K562 (cell line): ENCODE measurements around the gene TMSB15B. TPM values are rescaled to one million over a fixed set of nuclear protein-coding genes. Genes with fewer than 3 reads are reported as not detected.

Experiments
- ATAC-seq: fragments of 200-7000 bp; cut with Tn5 transposase; 3 replicates; pipeline ENCODE4 v1.9.1; 2020; ENCODE audit warnings: moderate library complexity
- BruUV-seq: library from RNA; stranded (reverse); fragments of 400-500 nt; replicated peaks from 2 replicates; lab custom pipeline; 2021; lab: Mats Ljungman, UMichigan
- CTCF ChIA-PET: fragments of 300-600 bp; formaldehyde crosslinking; extraction: SDS; loops from one replicate; lab custom pipeline; 2021; ENCODE audit warnings: low intra/inter-chr PET ratio; lab: Yijun Ruan, JAX
- POLR2A ChIA-PET: fragments of 300-600, 350-650 bp; sonication (Branson Sonifier 250); formaldehyde crosslinking; extraction: SDS; loops from one replicate; lab custom pipeline; 2021; ENCODE audit warnings: antibody characterized with exemption, inconsistent platforms; lab: Yijun Ruan, JAX
- DNase-seq, 4 experiments: peaks; one replicate each; pipeline versions ENCODE4 v3.0.0 to v3.0.0-alpha.2; 2011 to 2018; ENCODE audit warnings: low spot score in 3 of 4, mixed read lengths in 3 of 4; ENCODE audit errors: extremely low read depth in 1 of 4
- FAIRE-seq: peaks from 2 replicates; lab custom pipeline; 2011; peaks lifted over from hg19 to GRCh38; lab: Jason Lieb, UNC
- H2AFZ ChIP-seq: 2 replicates; pipeline ENCODE4 v1.6.0; 2011; ENCODE audit warnings: low read depth, low read length, control low read depth, inconsistent platforms
- H3K27ac ChIP-seq: fragments of 200-600 bp; 3 replicates; pipeline ENCODE4 v1.8.0; 2011; ENCODE audit warnings: low read depth, mild to moderate bottlenecking, control low read depth, inconsistent platforms, low read length, moderate library complexity, mixed read lengths; ENCODE audit errors: extremely low read depth
- H3K27me3 ChIP-seq, 2 experiments: fragments of 300-600 bp in 1 of 2; 2 replicates in 1 of 2; 3 replicates in 1 of 2; pipeline versions ENCODE4 v1.6.0 to v1.8.0; 2011; ENCODE audit warnings: inconsistent platforms in 2 of 2, low read length in 2 of 2, mild to moderate bottlenecking in 1 of 2, mixed read lengths in 1 of 2, moderate library complexity in 1 of 2; ENCODE audit not compliant: control insufficient read depth in 2 of 2, insufficient read depth in 2 of 2
- H3K36me3 ChIP-seq: fragments of 300-600 bp; 3 replicates; pipeline ENCODE4 v1.8.0; 2011; ENCODE audit warnings: mild to moderate bottlenecking, low read length, inconsistent platforms; ENCODE audit not compliant: control insufficient read depth, insufficient read depth
- H3K4me1 ChIP-seq, 2 experiments: fragments of 200-600 bp in 1 of 2; replicated peaks in 1 of 2; 2 replicates in 1 of 2; 3 replicates in 1 of 2; pipeline versions ENCODE4 v1.5.1 to v1.8.0; 2011; ENCODE audit warnings: inconsistent platforms in 2 of 2, low read length in 2 of 2, mild to moderate bottlenecking in 1 of 2, mixed read lengths in 1 of 2, moderate library complexity in 1 of 2; ENCODE audit not compliant: control insufficient read depth in 2 of 2, insufficient read depth in 2 of 2
- H3K4me2 ChIP-seq: 2 replicates; pipeline ENCODE4 v1.6.1; 2011; ENCODE audit warnings: low read length, control low read depth, inconsistent platforms, mixed read lengths; ENCODE audit not compliant: insufficient read depth
- H3K4me3 ChIP-seq: fragments of 200-600 bp; sonication (generic), shearing (Covaris generic); 2 replicates; pipeline ENCODE4 v1.5.1; 2016; ENCODE audit warnings: control low read depth, inconsistent platforms
- H3K79me2 ChIP-seq: fragments of 200-600 bp; 3 replicates; pipeline ENCODE4 v1.8.0; 2011; ENCODE audit warnings: low read length, inconsistent platforms; ENCODE audit not compliant: control insufficient read depth, insufficient read depth
- H3K9ac ChIP-seq, 2 experiments: 2 replicates each; pipeline versions ENCODE4 v1.6.0 to v1.6.1; 2011; ENCODE audit warnings: low read depth in 2 of 2, low read length in 2 of 2, control low read depth in 1 of 2, inconsistent platforms in 1 of 2, mild to moderate bottlenecking in 1 of 2, mixed read lengths in 1 of 2; ENCODE audit not compliant: insufficient read depth in 1 of 2
- H3K9me1 ChIP-seq: one replicate; pipeline ENCODE4 v1.6.0; 2011; ENCODE audit warnings: inconsistent platforms, mild to moderate bottlenecking, low read length, moderate library complexity; ENCODE audit not compliant: control insufficient read depth, insufficient read depth
- H3K9me3 ChIP-seq: replicated peaks from 2 replicates; pipeline ENCODE4 v1.5.1; 2011; ENCODE audit warnings: low read depth, low read length, inconsistent platforms; ENCODE audit not compliant: control insufficient read depth, insufficient read depth
- H4K20me1 ChIP-seq: replicated peaks from 2 replicates; pipeline ENCODE4 v1.6.1; 2011; ENCODE audit warnings: low read length, inconsistent platforms, mixed read lengths; ENCODE audit not compliant: control insufficient read depth, insufficient read depth
- ARID1B ChIP-seq: fragments of 450-650 bp; IDR thresholded peaks from 2 replicates; pipeline ENCODE4 v1.6.1; 2016; ENCODE audit warnings: antibody characterized with exemption, mild to moderate bottlenecking, inconsistent platforms
- CBFA2T3 ChIP-seq: fragments of 450-650 bp; IDR thresholded peaks from 2 replicates; pipeline ENCODE4 v1.6.1; 2017
- GTF2E2 ChIP-seq: fragments of 200-800 bp; sonication (Bioruptor generic); IDR thresholded peaks from 2 replicates; pipeline ENCODE4 v1.6.1; 2016; ENCODE audit warnings: missing genetic modification characterization, missing compliant biosample characterization
- PATZ1 ChIP-seq: fragments of 250-450 bp; sonication (Bioruptor Pico); IDR thresholded peaks from 2 replicates; pipeline ENCODE4 v1.5.0; 2020; ENCODE audit warnings: mild to moderate bottlenecking, borderline replicate concordance
- PPARD ChIP-seq: fragments of 250-450 bp; sonication (Bioruptor Pico); IDR thresholded peaks from 2 replicates; pipeline ENCODE4 v1.8.0; 2022; ENCODE audit warnings: inconsistent platforms, mild to moderate bottlenecking, moderate library complexity
- PRDM10 ChIP-seq: fragments of 450-650 bp; IDR thresholded peaks from 2 replicates; pipeline ENCODE4 v1.6.1; 2018; ENCODE audit not compliant: partially characterized antibody
- SNIP1 ChIP-seq: fragments of 450-650 bp; IDR thresholded peaks from 2 replicates; pipeline ENCODE4 v1.7.1; 2017; ENCODE audit warnings: low read depth, mild to moderate bottlenecking
- SRF ChIP-seq, 2 experiments: fragments of 250-450, 450-650 bp in 1 of 2; sonication (Bioruptor Pico) in 1 of 2; sonication (generic) in 1 of 2; formaldehyde crosslinking; IDR thresholded peaks; 2 replicates each; pipeline versions ENCODE4 v1.5.0 to v1.5.1; 2020 to 2022; ENCODE audit warnings: mild to moderate bottlenecking in 1 of 2, missing genetic modification reagents in 1 of 2
- XRCC3 ChIP-seq: fragments of 450-650 bp; IDR thresholded peaks from 2 replicates; pipeline ENCODE4 v1.6.1; 2017; ENCODE audit warnings: mild to moderate bottlenecking, moderate library complexity
- ZBTB9 ChIP-seq: fragments of 450-650 bp; formaldehyde crosslinking; IDR thresholded peaks from 2 replicates; pipeline ENCODE4 v1.4.0; 2020; ENCODE audit warnings: mild to moderate bottlenecking, moderate library complexity
- ZNF280A ChIP-seq: fragments of 450-650 bp; IDR thresholded peaks from 2 replicates; pipeline ENCODE4 v1.6.1; 2018; ENCODE audit warnings: mild to moderate bottlenecking, low read depth; ENCODE audit not compliant: partially characterized antibody
- ZNF3 ChIP-seq: fragments of 250-450 bp; sonication (Bioruptor Pico); IDR thresholded peaks from 2 replicates; pipeline ENCODE4 v1.5.0; 2021; ENCODE audit warnings: mild to moderate bottlenecking, moderate library complexity
- ZNF431 ChIP-seq: sonication (generic); formaldehyde crosslinking; IDR thresholded peaks from 2 replicates; pipeline ENCODE4 v1.8.0; 2022; ENCODE audit warnings: mild to moderate bottlenecking, missing genetic modification reagents
- ZNF507 ChIP-seq: conservative IDR thresholded peaks from 2 replicates; pipeline ENCODE4 v1.6.1; 2017; ENCODE audit warnings: missing genetic modification characterization, missing compliant biosample characterization
- ZZZ3 ChIP-seq: fragments of 450-650 bp; IDR thresholded peaks from 2 replicates; pipeline ENCODE4 v1.6.1; 2016; ENCODE audit warnings: antibody characterized with exemption, mild to moderate bottlenecking, moderate library complexity
- WGBS: fragments of 100-300 bp; shearing (Covaris generic); methylation state at CpG from one replicate; pipeline ENCODE4 v1.1.6; 2016; ENCODE audit warnings: low coverage, mixed read lengths; ENCODE audit not compliant: insufficient coverage; ENCODE audit errors: missing lambda C conversion rate; 5-methylcytosine and 5-hydroxymethylcytosine counted together
- in situ Hi-C: fragments of 300-500 bp; cut with MboI; formaldehyde crosslinking; loops from 4 replicates; pipeline ENCODE4 v1.15.0; 2018; ENCODE audit warnings: inconsistent platforms, mixed read lengths
- intact Hi-C: fragments of 100-400 bp; cut with micrococcal nuclease; formaldehyde crosslinking; loops from 2 replicates; pipeline ENCODE4 v1.14.2; 2022
- polyA plus RNA-seq, 8 experiments: library from polyadenylated mRNA; depleted of rRNA in 4 of 8; stranded (reverse) in 5 of 8; unstranded in 3 of 8; fragments of >200 nt; fragmentation: Nextera tagmentation in 2 of 8; fragmentation: Illumina TruSeq in 1 of 8; extraction: Ambion mirVana in 2 of 8; extraction: Trizol in 1 of 8; gene quantifications; 2 replicates each; pipeline versions ENCODE4 v1.2.1 to v1.2.3, GENCODE V29; 2011 to 2014; ENCODE audit warnings: inconsistent platforms in 1 of 8, missing spikeins in 1 of 8
- total RNA-seq, 7 experiments: library from RNA; depleted of rRNA in 6 of 7; stranded (reverse); fragments of >200 nt in 6 of 7; fragmentation: Illumina TruSeq in 2 of 7; extraction: Trizol in 2 of 7; gene quantifications; 2 replicates each; pipeline versions ENCODE4 v1.2.1 to v1.2.3, GENCODE V29; 2011 to 2021; ENCODE audit warnings: low replicate concordance in 1 of 7

Gene TMSB15B
- total and polyA plus RNA-seq, 9 of the 15 experiments (the other 6 are each of a cell fraction or from before 2014, with no cell fraction given), result 0.05 to 0.77 (median 0.32) TPM; not detected in 4

- TF ChIP-seq PPARD (CRISPR knock-in tag) (no peak), ZNF507 (tag) (no peak), SRF (CRISPR knock-in tag; IDR thresholded peaks at IDR 0.05) (no peak), GTF2E2 (tag) (no peak), PATZ1 (CRISPR knock-in tag) (no peak), ZBTB9 (CRISPR knock-in tag) (no peak), ZNF3 (CRISPR knock-in tag) (no peak), ARID1B (no peak), XRCC3 (no peak), PRDM10 (no peak), ZNF280A (no peak), SNIP1 (no peak), CBFA2T3 (no peak), ZNF431 (no peak), ZZZ3 (no peak)
- no peaks in the 10 kb centered on the region for H4K20me1 ChIP-seq
- no peaks in the 10 kb centered on the region for H3K79me2 ChIP-seq
- no peak overlapping the region for H3K4me2 ChIP-seq
- intact Hi-C loops, result no loop called here
- ATAC-seq (no peak), FAIRE-seq (no peak), DNase-seq (no peak)
- peaks cover 0 to 4% of the 10 kb centered on the region in 2 experiments; a peak in 1 of 5 replicates for H3K4me1 ChIP-seq
- H3K9me1 ChIP-seq, result no peaks in the 10 kb centered on the region
- H2AFZ ChIP-seq, result no peak overlapping the region
- H3K4me3 ChIP-seq, result no peak overlapping the region
- POLR2A ChIA-PET, result no interaction called here
- CTCF ChIA-PET, result no interaction called here
- peaks cover 0 to 8% of the 10 kb centered on the region in 2 experiments; a peak in 2 of 5 replicates for H3K27me3 ChIP-seq
- H3K27ac ChIP-seq, result no peak overlapping the region
- H3K9ac ChIP-seq, result no peak overlapping the region
- no TSS peak for BruUV-seq
- no peaks in the 10 kb centered on the region for H3K36me3 ChIP-seq
- in situ Hi-C loops, result no loop called here
- H3K9me3 ChIP-seq, result no peaks in the 10 kb centered on the region
- 0% methylated on average over 5 of the region's 5 CpGs for WGBS
Measured at GRCh38 chrX:104008831-104009230, 46.4 kb downstream of the TMSB15B start.
